22Rv1 (cell line): ENCODE data around the gene ODF2.
"Not testable (repeated sequence)": the region's sequence is repeated elsewhere in the genome, so short reads cannot be mapped to it uniquely, and the experiment has no call there.

Experiments
- H3K27ac ChIP-seq: fragments of 450-650 bp; 2 replicates; pipeline ENCODE4 v1.5.1; 2017
- ZFX ChIP-seq: fragments of 450-650 bp; IDR thresholded peaks from 2 replicates; pipeline ENCODE4 v1.6.1; 2017; ENCODE audit warnings: antibody characterized with exemption, borderline replicate concordance
- TF ChIP-seq, protein P1 (sequence below): fragments of 450-650 bp; IDR thresholded peaks from 2 replicates; pipeline ENCODE4 v1.5.1; 2017; ENCODE audit warnings: mild to moderate bottlenecking

The ODF2 gene

DNA sequence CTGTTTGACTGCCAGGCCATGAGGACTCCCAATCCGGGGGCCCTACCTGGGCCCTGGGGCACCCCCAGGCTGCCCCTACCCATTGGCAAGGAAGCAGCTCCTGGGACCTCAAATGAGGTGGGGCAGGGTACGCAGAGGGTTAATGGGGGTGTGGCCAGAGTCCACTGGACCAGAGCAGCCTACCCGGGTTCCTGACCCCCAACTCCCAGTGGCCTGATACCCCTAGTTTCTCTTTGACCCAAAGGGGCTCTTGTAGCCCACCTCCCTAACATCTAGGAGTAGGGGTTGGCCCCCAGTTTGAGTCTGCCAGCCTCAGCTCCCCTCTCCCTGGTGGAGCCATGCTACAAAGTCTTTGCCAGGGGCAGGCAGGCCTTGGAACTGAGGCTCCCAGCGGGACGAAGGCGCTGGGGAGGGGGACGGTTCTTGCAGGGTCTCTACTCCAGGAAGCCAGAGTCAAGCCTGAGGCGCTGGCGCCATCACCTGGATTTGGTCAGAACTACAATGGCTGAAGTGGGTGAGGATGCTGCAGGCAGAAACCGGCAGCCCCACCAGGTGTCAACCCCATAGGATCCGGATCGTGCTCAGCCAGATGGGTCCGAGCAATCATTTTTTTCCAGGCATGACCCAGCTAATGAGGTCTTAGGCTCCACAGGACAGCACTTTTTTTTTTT lies 43.6 kb upstream of the ODF2 start:
- no peak for TF ChIP-seq ZFX
- TF ChIP-seq, protein P1, sequence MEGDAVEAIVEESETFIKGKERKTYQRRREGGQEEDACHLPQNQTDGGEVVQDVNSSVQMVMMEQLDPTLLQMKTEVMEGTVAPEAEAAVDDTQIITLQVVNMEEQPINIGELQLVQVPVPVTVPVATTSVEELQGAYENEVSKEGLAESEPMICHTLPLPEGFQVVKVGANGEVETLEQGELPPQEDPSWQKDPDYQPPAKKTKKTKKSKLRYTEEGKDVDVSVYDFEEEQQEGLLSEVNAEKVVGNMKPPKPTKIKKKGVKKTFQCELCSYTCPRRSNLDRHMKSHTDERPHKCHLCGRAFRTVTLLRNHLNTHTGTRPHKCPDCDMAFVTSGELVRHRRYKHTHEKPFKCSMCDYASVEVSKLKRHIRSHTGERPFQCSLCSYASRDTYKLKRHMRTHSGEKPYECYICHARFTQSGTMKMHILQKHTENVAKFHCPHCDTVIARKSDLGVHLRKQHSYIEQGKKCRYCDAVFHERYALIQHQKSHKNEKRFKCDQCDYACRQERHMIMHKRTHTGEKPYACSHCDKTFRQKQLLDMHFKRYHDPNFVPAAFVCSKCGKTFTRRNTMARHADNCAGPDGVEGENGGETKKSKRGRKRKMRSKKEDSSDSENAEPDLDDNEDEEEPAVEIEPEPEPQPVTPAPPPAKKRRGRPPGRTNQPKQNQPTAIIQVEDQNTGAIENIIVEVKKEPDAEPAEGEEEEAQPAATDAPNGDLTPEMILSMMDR, result peak; percentile 72
- H3K27ac ChIP-seq, result no peak overlapping the region

DNA sequence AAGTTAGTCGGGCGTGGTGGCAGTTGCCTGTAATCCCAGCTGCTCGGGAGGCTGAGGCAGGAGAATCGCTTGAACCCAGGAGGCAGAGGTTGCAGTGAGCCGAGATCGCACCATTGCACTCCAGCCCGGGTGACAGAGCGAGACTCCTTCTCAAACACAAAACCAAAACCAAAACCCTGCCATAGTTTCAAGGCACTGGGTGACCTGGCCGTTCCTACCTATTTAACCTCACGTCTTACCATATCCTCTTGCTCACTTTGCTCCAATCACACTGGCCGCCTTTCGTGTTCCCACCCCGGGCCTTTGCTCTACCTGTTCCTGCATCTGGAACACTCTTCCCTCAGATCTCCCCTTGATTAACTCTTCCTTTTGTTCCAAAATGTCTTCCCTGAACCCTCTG lies 42.1 kb upstream of the ODF2 start:
- not testable (repeated sequence) for H3K27ac ChIP-seq

DNA sequence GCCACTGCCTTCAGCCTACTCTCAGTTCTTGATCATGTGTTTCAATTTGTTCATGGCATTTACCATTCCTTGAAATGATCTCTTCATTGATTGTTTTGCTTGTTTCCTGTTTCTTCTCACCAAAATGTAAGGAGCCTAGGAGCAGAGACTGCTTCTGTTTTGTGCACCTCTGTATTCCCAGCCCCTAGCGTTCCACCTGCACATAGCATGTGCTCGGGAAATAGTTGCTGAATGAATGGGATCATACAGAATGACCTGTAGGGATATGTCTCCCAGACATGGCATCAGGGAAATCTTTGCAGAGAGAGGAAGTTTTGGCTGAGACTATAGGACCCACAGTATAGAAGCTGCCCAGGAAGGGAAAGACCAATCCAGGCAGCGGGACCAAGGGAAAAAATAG lies 41.3 kb upstream of the ODF2 start:
- no peak for TF ChIP-seq ZFX
- TF ChIP-seq, protein P1, result no peak
- H3K27ac ChIP-seq, result no peak overlapping the region

DNA sequence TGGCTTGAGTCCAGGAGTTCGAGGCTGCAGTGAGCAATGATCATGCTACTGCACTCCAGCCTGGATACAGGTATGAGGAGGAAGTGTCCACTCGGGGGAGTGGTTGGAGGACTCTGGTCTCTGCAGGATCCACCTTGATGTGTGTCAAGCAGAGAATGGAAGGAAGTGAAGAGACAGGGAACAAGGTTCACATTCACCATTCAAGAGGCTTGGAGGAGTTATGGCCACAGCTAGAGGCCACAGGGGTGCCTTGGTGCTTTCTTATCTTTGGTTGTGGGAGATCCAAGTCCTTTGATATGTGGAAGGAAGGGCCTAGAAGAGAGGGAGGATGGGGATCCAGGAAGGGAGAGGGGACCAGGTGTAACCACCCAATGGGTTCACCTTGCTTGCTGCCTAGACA lies 40.5 kb upstream of the ODF2 start:
- H3K27ac ChIP-seq, result peak overlapping the region; percentile 70
- TF ChIP-seq, protein P1, result no peak
- TF ChIP-seq ZFX, result no peak

DNA sequence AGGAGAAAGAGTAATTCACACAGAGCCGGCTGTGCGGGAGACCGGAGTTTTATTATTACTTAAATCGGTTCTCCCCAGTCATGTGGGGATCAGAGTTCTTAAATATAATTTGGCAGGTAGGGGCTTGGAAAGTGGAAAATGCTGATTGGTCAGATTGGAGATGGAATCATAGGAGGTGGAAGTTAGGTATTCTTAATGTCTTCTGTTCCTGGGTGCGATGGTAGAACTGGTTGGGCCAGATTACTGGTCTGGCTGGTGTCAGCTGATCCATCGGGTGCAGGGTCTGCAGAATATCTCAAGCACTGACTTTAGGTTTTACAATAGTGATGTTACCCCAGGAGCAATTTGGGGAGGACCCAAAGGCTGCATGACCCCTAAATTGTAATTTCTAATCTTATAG lies 39.8 kb upstream of the ODF2 start:
- peak overlapping the region; percentile 70 for H3K27ac ChIP-seq

DNA sequence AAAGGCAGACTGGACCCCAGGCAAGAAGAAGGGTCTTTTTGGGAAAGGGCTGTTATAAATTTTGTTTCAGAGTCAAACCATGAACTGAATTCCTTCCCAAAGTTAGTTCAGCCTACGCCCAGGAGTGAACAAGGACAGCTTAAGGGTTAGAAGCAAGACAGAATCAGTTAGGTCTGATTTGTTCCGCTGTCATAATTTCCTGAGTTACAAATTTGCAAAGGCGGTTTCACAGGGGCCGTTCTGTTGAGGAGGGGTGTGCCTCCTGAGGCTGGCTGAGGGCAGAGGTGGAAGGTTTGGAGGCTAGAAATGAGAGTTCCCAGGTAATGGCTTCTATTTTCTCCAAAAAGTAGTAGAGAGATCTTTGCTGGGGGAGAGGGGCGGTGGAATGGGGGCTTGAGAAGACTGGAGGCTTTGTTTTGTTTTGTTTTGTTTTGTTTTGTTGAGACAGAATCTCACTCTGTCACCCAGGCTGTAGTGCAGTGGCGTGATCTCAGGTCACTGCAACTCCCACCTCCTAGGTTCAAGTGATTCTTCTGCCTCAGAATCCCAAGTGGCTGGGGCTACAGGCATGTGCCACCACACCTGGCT lies 39.3 kb upstream of the ODF2 start:
- TF ChIP-seq, protein P1, result no peak
- no peak for TF ChIP-seq ZFX
- H3K27ac ChIP-seq, result peak overlapping the region; percentile 70

More for the DNA sequence above, 39.8 kb upstream of the ODF2 start:
- TF ChIP-seq ZFX, result no peak
- TF ChIP-seq, protein P1, result no peak

DNA sequence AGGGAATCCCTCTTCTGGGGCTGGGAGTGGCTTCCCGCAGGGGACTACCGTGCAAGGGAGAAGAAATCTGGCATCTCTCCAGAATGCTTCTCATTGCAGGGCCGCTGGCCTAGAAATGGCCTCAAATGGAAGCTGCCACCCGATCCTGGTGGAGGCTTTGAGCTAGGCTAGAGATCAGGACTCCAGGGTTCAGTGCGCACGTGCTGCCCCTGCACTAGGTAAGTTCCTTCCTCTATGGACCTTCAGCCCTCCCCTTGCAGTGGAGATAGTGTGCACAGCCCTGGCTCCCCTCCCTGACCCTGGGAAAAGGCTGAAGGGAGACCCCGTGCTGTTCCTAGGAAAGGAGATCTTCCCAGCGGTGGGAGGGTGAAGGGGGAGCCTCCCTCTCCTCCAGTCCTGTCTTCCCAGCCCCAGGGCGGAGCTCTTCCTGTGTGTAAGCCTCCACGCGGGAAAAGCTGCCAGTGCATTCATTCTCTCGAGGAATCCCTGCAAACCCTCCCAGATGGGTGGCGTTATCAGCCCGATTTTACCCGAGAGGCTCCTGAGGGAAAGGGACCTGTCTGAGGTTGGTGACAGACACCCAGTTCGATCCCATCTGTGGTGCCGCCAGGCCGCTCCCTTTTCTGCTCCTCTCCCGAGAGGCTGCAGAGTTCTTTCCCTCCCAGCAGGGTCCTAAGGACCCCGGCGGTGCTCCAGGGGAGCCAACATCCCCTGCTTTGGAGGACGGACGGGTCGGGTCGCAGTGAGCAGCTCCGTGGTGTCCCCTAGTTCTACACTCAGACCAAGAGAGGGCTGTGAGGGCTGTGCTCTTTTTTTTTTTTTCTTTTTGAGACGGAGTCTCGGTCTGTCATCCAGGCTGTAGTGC lies 36.5 kb upstream of the ODF2 start:
- peak overlapping the region; percentile 47; the same call in 1 of the 2 replicates for H3K27ac ChIP-seq
- TF ChIP-seq, protein P1, result no peak
- no peak for TF ChIP-seq ZFX
